Measurements from ENCODE around the gene RIN2.

The RIN2 gene

DNA sequence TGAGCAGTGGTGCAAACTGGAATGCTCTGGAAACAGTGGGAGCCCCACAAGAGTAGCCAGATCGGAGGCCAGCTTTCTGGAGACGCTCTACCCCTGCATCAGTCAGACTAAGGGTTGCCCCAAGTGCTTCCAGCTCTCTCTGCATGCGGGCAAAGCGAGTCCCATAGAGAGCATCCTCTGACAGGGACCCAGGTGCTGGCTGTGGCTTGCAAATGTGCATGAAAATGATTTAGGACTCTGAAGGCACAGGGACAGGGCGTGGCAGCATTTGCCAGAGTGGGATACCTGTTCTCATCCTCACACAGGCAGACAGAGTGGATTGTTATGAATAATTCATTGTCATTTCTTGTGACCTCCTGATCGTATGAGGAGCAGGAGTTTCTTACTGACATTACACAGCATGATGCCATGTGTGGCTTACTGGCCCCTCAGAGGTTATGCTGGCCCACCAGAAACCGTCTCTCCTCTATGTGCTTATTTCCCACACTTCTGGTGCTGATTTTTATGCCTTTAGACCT, 10.3 kb downstream of the RIN2 start:
- DNase-seq, result no peak

DNA sequence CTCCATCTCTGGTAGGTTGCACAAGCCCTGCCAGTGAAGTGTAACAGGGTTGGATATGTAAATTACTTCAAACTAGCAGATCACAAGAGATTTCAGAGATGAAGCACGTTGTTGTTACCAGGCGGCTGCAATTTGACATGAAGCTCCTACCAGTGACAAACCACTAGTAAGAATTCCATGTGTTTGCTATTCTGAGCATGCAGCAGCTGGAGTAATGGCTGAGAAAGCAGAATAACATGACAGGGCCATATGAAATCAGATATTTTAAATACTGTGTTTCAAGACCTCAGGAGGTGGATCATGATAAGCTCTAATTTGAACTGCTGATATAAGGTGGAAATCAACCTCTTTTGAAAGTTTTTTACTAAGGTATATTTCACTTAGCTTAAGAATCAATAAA, 11.4 kb downstream of the RIN2 start:
- no peak for DNase-seq

DNA sequence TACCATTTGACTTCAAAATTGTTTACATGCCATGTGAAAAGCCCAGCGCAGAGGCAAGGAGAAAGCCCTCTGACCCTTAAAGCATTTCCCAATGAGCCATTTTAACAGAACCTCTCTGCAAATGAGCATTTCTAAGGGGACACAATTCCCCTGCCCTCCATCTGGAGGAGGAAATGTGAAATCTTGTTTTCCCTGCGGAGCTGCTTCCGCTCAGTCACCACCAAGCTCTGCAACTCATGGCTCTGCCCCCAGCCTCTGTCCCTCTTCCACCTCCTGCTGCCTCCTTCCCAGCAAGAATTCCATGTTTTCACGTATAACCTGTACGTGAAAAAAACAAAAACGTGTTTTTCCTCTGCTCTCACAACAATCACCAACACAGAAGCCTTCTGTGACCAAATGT, 12.3 kb downstream of the RIN2 start:
- no peak for DNase-seq

DNA sequence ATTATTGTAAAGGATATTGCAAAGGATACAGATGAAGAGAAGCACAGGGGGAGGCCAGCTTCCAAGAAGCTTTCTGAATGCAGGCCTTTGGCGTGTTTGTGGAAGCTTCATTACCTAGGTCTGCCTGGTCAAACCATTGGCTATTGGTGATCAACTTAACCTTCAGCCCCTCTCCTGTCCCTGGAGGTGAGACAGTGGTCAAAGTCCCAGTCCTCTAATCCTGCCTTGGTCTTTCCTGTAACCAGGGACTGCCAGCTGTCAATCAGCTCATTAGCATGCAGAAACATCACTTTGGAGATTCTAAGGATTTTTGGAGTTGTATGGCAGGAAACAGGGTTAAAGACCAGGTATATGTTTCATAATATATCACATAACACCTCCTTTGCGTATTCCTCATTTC, 13.0 kb downstream of the RIN2 start:
- no peak for DNase-seq

DNA sequence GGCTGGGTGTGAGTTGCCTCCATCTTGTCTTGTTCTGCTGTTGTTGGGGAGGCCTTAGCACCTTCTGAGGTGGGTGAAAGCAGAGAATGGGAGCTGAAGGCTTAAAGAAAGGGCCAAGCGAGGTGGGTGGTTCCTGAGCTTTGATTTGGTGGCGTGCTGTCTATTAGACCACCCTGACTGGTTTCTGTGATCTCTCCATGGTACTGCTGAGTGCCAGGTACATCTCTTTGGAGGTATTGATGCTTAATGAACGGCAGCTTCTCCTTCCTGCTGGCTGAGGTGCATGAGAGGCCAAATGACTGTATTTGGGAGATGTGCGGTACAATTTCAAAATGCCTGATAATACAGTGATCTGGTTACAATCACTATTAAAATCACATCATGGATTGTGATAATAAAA, 15.4 kb downstream of the RIN2 start:
- DNase-seq, result no peak

DNA sequence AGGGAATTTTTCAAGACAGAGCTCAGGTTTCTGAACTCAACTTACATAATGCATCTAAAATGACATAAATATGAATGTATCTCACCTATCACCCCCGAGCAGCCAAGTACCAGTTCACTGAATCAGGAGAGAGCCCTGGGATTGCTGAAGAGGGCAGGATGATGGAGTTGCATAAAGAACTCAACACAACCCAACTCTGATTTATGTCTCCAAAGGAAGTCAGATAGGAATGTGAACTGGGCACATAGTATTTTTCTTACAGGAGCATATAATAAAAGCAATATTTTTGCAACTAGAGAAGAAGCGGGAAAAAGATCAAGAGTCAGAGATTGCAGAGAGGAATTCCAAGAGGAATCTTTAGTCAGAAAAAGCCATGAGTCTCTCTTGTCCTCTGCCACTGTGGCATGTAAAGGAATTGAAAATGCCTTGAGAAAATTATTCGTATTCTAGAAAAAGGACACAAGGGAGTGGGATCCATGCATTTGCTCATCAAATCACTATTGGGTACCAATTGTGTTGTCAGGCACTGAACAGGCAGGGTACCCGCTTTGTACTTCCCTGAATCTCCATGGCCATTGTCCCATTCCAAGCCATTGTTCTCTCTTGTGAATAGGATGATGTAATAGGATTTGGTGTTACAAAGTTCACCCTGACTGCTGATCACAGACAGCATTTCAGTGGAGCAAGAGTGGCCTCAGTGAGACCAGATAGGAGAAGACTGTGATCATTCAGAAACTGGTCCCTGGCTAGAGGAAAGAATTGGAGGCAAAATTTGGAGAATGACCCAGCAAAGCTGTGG, 16.3 kb downstream of the RIN2 start:
- DNase-seq, result no peak

DNA sequence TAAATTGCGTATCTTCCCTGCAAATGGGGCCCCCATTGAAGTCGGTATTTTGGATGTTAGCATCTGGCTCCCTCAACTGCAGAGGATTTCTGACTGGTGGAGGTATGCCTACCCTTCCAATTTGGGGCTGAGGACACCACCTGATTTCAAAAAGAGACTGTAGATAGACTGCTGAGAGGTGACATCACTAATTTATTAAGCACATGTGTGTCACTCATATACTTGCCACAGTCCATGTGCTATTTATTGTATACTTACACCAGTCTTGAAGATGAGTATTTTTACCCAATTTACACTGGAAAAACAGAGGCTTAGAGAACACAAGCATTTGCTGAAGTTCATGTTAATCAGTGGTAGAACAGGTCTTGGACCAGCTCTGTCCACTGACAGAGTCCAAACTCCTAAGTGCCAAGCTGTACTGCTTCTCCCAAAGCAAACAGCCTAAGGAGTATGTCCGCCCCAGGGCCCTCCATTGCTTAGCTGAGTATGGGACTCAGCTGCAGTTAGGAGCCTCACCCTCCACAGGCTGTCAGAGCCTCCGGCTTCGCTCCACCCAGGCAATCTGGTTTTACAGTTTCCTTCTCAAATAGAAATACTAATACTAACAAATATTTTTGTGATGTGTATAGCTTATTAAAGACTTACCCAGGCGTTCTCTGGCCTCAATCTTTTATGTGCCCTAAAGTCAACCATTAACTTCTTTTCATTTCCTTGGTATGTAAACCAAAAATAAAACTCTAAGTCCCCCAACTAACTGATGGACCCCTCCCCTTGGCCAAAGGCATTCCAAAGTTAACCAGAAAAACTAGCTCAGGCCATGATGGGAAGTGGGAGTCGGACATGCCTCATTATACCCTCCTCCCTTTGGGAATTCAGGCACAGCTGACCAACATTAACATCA, 17.5 kb downstream of the RIN2 start:
- DNase-seq, result no peak

DNA sequence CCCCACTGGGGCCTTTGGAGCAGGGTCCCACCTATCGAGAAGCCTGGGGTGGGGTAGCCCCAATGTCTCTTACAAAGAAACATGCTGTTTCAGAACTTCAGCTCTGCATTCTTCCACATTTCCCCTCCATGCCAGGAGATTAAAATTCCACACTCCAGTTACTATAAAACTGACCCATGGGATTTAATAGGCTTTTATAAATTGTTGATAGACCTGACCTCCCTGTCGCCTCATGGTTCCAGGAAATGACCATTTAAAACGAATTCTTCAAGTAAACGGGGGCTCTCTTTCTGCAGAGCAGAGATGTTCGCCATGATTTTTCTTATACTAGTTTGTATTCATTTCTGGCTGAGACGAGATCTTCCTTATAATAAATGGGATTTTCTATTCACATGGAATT, 19.3 kb downstream of the RIN2 start:
- no peak for DNase-seq

DNA sequence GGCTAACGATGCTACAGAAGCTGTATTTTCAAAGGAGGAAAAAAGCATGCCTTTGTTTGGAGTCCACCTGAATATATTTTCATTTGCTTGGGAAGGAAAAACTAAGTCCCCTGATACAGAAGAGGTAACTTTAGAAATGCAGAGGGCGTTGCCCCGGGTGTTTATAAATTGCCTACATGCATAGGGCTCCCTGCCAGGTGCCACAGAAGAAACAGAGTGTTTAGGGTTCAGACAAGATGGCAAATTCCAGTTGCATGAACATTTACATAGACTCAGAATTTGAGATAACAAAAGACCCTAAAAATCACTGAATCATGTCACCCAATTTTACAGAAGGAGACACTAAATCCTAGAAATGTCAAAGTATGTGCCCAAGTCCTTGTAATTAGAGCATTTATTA, 19.9 kb downstream of the RIN2 start:
- no peak for DNase-seq

DNA sequence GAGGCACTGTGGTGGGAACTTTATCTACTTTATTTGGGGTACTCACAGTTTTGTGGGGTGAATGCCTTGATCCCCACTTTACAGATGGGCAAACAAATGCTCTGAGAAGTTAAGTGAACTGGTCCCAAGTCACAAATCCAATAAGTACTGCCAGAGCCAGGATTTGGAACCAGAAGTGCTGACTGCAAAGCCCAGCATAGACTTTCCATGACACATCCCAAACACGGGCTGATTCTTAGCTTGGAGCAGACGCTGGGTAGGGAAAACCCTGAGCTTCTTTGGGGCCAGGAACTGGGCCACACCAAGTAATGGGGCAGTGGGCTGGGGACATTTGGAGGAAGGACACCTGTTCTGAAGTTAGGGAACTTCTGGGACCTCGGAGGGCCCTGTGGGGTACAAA, 20.3 kb downstream of the RIN2 start:
- DNase-seq, result no peak

DNA sequence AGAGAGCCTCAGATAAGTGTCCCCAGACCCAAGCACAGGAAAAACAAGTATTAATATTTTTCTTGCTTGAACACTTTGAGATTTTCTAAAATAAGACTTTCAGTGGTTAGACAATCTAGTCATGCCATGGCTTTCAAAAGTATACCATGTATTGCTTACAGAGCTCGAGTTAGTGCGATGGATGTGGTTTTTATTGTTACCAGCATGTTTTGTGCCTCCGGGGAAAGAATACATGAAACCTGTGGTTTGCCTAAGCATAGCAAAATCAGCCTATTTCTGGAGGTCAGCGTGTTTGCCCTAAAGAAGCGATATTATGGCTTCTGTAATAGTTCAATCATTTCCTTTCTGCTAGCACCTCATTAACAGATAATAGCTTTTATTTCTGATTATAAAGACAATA, 21.6 kb downstream of the RIN2 start:
- DNase-seq, result no peak

DNA sequence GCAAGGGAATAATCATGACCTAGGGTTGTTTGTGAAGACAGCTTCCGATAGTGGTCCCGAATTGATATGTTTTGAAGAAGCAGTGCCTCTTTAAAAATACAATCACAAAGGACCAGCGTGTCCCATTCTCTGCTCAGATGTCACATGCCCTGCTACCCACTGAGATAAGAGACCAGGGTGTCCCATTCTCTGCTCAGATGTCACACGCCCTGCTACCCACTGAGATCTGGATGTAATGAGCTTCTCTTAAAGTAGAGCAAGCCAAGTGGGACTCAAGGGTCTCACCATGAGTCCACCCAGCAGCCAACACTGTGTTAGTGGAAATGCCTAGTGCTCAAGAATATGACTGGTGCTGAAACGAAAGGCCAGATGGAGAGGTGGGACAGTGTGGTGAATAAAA, 22.2 kb downstream of the RIN2 start:
- DNase-seq, result no peak

DNA sequence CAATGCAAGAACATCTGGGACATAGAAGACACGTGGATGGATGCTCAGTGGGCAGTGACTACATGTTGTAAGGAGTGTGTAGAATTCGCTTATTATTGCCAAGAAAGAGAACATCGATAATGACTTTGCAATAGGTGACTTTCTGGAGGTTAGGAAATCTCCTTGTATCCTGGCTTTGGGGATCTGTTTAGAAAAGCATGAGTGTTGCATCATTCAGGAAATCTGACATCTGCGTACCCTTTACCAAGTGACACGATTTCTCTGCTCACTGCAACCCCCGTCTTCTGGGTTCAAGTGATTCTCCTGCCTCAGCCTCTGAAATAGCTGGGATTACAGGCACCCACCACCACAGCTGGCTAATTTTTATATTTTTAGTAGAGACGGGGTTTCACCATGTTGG, 23.2 kb downstream of the RIN2 start:
- no peak for DNase-seq

DNA sequence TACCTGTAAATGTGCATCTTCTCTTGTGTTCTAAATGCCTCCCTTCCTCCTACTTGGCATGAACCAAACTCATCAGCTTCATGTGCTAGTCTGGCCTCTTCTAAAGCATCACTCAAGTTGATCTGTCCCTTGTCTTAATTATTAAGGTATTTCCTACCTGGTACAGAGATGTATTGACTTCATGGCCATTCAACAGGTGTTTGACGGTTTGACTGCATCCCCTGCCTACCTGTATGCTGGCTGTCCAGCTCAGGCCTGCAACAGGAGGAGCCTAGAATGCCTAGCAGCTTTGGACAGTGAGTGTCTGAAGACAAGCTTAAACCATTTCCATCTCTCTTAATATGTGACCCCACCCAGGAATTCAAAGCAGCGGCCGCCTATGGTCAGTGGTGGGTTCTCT, 24.6 kb downstream of the RIN2 start:
- DNase-seq, result no peak

DNA sequence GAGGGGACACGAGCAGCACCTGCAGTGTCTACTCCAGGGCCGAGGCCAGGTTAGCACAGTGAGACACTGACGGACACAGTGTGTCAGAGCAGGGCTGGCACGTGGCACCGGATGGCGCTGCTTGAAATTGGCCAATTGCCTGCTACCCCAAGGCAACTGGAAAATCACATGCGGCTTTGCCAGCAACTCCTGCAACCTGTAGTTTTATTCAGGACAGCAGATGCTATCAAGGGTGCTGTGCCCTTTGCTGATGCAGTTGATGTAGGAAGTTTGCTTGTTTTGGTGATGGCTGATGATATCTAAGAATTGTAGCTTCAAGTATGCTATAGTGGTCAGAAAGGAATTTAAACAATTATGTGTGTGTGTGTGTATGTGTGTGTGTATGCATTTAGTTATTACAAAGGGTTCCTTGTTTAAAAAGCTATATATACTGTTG, 25.9 kb downstream of the RIN2 start:
- DNase-seq, result no peak

DNA sequence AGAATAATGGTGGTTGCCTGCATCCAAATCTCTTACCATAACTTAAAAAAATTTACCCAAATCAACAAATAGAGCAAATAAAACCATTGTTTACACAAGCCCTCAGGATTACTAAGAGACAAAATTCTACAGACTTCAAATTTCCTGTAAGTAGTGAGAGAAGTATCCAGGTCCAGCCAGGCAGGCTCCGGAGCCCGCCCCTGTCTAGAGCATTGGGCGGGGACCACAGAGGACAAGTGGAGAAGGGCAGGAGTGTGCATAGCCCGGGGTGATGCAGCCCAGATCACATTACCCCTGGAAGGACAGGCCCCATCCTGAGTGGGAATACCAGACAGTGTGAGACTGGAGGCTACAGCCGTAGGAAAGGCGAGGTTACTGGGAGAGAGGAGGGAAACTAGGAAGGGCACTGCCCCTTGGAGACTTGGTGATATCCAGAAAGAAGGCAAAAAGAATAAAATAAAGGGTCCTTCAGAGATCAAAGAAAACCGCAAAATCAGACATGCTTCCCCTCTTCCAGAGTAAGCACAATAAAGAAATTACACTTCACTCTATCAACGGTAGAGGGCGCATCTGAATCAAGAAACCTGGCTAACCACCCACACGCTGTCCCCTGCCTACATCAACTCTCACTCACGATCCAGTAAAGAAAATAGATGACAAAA, 26.6 kb downstream of the RIN2 start:
- DNase-seq, result no peak

DNA sequence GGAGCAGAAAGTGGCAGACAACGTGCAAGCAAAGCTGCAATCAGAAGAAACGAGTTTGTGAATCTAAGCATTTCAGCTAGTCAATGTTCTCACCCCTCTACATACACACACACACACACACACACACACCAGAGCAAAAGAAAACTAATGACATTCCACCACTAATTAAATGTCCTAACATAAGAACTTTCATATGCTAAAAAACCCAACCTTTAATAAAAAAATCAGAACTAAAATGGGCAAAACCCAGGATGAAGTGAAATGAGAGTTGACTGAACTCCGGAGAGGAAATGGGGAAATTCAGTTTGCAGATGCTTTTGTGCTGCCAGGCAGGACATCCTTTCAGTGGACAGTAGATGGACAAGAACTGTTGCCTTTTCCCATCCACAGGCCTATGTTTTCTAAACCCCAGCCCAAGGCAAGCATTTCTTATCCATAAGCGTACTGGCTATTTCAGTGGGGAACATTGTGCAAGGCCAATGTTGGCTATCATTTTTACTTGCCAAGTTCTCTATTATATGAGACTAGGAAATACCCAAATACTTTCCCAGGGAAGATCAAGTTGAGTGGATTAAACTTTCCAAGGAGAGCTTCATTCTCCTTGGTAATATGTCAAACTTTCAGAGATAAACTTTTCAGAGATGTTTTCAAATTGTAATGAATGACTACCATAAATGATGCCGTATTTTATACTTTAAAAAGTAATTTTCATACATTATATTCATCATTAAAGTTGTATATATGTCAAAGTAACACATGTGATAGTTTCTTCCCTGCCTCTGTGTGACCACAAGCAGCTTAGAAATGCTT, 27.3 kb downstream of the RIN2 start:
- no peak for DNase-seq

DNA sequence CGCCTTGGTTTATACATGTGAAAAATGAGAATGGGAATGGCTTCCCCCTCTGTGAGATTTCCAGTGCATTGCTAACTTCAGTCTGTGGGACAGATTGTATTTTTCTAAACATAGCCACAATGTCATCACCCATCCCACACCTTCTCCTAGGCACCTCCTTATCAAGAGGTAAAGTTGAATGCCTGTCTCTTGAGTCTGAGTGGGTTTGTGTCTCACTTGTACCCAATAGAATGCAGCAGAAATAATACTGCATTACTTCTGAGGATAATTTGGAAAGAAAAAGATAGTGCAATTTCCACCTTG, 27.9 kb downstream of the RIN2 start:
- DNase-seq, result no peak

DNA sequence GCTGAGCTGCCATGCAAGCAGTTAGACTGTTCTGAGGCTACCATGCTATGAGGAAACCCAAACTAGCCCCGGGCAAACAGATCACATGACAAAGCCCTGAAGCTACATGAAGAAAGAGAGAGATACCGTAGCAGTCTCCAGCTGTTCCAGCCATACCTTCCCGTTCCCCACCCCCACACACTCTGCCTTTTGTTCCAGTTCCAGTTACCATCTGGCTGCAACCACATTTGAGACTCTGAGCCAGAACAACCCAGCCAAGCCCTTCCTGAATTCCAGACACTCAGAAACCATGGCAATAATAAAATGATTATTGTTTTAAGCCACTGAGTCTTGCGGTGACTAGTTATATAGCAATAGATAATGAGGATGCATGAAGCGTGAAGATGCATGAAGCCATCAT, 28.3 kb downstream of the RIN2 start:
- no peak for DNase-seq

DNA sequence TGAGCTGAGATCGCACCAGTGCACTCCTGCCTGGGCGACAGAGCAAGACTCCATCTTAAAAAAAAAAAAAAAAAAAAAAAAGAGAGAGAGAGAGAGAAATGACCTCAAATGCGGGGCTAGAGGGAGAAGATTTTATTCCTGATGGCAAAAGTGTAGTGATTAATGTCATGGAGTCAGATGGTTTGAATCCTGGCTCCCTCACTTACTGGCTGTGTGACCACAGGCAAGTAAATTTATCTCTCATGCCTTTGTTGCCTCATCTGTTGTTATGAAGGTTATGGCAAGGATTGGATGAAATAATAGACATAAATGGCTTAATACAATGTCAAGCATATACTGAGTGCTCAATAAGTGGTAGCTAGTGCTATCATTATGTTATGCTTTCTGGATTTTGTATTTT, 29.3 kb downstream of the RIN2 start:
- no peak for DNase-seq

DNA sequence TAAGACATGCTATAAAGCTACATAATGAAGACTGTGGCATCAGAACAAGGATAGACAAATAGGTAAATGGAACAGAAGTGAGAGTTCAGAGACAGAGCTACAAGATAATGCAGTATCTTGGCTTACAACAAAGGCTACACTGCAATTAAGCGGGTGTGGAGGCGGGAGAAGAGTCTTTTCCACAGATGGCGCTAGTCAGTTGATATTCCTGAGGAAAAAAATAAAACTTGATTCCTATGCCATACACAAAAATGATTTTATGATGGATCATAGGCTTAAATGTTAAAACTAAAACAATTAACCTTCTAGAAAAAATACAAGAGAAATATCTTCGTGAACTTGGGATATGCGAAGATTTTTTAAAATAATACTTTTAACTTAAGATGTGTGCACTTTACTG, 31.0 kb downstream of the RIN2 start:
- DNase-seq, result no peak

DNA sequence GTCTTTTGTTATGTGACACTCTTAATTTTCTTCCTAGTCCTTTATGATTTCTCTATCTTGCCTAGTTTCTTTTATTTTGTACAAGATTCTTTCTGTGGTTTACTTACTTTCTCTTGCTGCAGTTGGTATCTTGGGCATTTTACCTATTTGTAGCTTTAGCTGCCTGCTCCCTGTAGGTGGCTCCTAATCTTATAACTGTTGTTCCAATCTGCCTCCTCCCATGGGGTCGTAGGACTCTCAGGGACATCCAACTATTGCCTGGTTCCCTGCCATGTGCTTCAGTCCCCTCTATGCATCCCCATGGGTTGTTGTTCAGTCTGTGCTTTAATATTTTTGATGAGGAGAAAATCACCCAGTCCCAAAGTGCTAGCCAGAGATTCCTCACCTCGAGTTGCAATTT, 31.4 kb downstream of the RIN2 start:
- no peak for DNase-seq

DNA sequence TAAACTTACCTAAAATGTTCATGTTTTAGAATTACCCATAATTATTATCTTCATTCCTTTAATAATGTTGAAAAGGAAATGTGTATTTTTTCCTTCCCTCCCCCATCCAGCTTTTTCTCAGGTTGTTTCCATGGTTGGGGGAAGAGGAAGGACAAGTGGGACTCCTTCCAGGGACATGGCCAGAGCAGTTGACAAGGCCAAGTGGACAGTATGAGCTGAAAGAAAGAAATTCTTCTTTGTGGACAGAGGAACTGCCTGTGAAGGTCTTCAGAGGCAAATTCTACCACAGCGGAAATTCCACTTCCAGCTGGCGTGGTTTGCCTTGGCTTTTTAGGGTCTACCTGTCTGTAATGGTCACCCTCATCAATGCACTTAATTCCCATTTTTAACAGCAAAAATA, 33.8 kb downstream of the RIN2 start:
- DNase-seq, result no peak
